GM19438 (cell line): ENCODE measurements around the gene PYGB.

Source experiments
- ATAC-seq: cut with Tn5 transposase; IDR thresholded peaks from one replicate; pipeline ENCODE4 v1.9.1; 2021; ENCODE audit warnings: low read depth; ENCODE audit not compliant: unreplicated experiment

PYGB gene

GRCh38 chr20:25279403-25279802, 31.5 kb downstream of the PYGB start:
- ATAC-seq, result no peak

GRCh38 chr20:25280051-25280573, 32.2 kb downstream of the PYGB start:
- no peak for ATAC-seq

GRCh38 chr20:25280574-25281535, 33.0 kb downstream of the PYGB start:
- ATAC-seq, result no peak

- peak; percentile 64 for ATAC-seq
These were observed 33.7 kb downstream of the PYGB start for GRCh38 chr20:25281541-25281991.

- ATAC-seq, result no peak
These were observed 34.3 kb downstream of the PYGB start for GRCh38 chr20:25282034-25282781.

- ATAC-seq, result no peak
These were observed 34.9 kb downstream of the PYGB start for GRCh38 chr20:25282796-25283195.

GRCh38 chr20:25283221-25283951, 35.5 kb downstream of the PYGB start:
- ATAC-seq, result no peak

- ATAC-seq, result no peak
These were observed 36.3 kb downstream of the PYGB start for GRCh38 chr20:25284131-25284601.

- ATAC-seq, result no peak
These were observed 37.3 kb downstream of the PYGB start for GRCh38 chr20:25285091-25285647.

GRCh38 chr20:25285856-25286798, 38.2 kb downstream of the PYGB start:
- ATAC-seq, result no peak

GRCh38 chr20:25286917-25287316, 39.0 kb downstream of the PYGB start:
- ATAC-seq, result no peak

- ATAC-seq, result no peak
These were observed 39.9 kb downstream of the PYGB start for GRCh38 chr20:25287631-25288290.

GRCh38 chr20:25288291-25289181, 40.7 kb downstream of the PYGB start:
- ATAC-seq, result peak; percentile 91

- ATAC-seq, result no peak
These were observed 42.2 kb downstream of the PYGB start for GRCh38 chr20:25289886-25290597.

- no peak for ATAC-seq
These were observed 43.0 kb downstream of the PYGB start for GRCh38 chr20:25290646-25291431.
